HEK293T (cell line): ENCODE data around the gene MAGI2.

Experiments used
- CTCF ChIA-PET: fragments of 350-600 bp; formaldehyde crosslinking; extraction: SDS; loops from one replicate; lab custom pipeline; 2021; ENCODE audit warnings: antibody characterized with exemption, inconsistent platforms; lab: Yijun Ruan, JAX
- POLR2A ChIA-PET: fragments of 350-600 bp; formaldehyde crosslinking; extraction: SDS; loops from one replicate; lab custom pipeline; 2020; ENCODE audit warnings: antibody characterized with exemption, inconsistent platforms; lab: Yijun Ruan, JAX
- DNase-seq: peaks from one replicate; pipeline ENCODE4 v3.0.0; 2012; ENCODE audit warnings: mixed read lengths; ENCODE audit errors: extremely low spot score
- ARNT ChIP-seq: fragments of 450-650 bp; IDR thresholded peaks from 2 replicates; pipeline ENCODE4 v1.6.1; 2017; ENCODE audit warnings: mild to moderate bottlenecking
- BHLHE40 ChIP-seq: fragments of 450-650 bp; IDR thresholded peaks from 2 replicates; pipeline ENCODE4 v1.6.1; 2016; ENCODE audit warnings: mild to moderate bottlenecking, moderate library complexity, borderline replicate concordance
- ELF4 ChIP-seq: fragments of 450-650 bp; IDR thresholded peaks from 2 replicates; pipeline ENCODE4 v1.6.1; 2017; ENCODE audit warnings: antibody characterized with exemption
- FOXA1 ChIP-seq: fragments of 450-650 bp; IDR thresholded peaks from 2 replicates; pipeline ENCODE4 v1.6.1; 2016; ENCODE audit warnings: mild to moderate bottlenecking
- FOXK2 ChIP-seq: fragments of 450-650 bp; IDR thresholded peaks from 2 replicates; pipeline ENCODE4 v1.6.1; 2016; ENCODE audit warnings: mild to moderate bottlenecking
- FOXM1 ChIP-seq: fragments of 450-650 bp; IDR thresholded peaks from 2 replicates; pipeline ENCODE4 v1.6.1; 2017; ENCODE audit warnings: mild to moderate bottlenecking, borderline replicate concordance
- HDGF ChIP-seq: fragments of 450-650 bp; IDR thresholded peaks from 2 replicates; pipeline ENCODE4 v1.6.1; 2017; ENCODE audit warnings: antibody characterized with exemption, borderline replicate concordance
- L3MBTL2 ChIP-seq: fragments of 450-650 bp; conservative IDR thresholded peaks from 2 replicates; pipeline ENCODE4 v1.6.1; 2016; ENCODE audit warnings: mild to moderate bottlenecking
- LEF1 ChIP-seq: fragments of 450-650 bp; IDR thresholded peaks from 2 replicates; pipeline ENCODE4 v1.6.1; 2017; ENCODE audit warnings: mild to moderate bottlenecking, borderline replicate concordance
- NFRKB ChIP-seq: fragments of 450-650 bp; IDR thresholded peaks from 2 replicates; pipeline ENCODE4 v1.6.1; 2016; ENCODE audit warnings: mild to moderate bottlenecking, moderate library complexity
- SP1 ChIP-seq: fragments of 450-650 bp; IDR thresholded peaks from 2 replicates; pipeline ENCODE4 v1.6.1; 2017
- SUZ12 ChIP-seq: fragments of 450-650 bp; IDR thresholded peaks from 2 replicates; pipeline ENCODE4 v1.6.1; 2016; ENCODE audit warnings: mild to moderate bottlenecking
- TARDBP ChIP-seq: fragments of 450-650 bp; IDR thresholded peaks from 2 replicates; pipeline ENCODE4 v1.6.1; 2016
- ZNF384 ChIP-seq: fragments of 450-650 bp; IDR thresholded peaks from 2 replicates; pipeline ENCODE4 v1.6.1; 2016
- TF ChIP-seq, protein P1 (sequence below): fragments of 450-650 bp; IDR thresholded peaks from 2 replicates; pipeline ENCODE4 v1.6.1; 2016

The MAGI2 gene

DNA sequence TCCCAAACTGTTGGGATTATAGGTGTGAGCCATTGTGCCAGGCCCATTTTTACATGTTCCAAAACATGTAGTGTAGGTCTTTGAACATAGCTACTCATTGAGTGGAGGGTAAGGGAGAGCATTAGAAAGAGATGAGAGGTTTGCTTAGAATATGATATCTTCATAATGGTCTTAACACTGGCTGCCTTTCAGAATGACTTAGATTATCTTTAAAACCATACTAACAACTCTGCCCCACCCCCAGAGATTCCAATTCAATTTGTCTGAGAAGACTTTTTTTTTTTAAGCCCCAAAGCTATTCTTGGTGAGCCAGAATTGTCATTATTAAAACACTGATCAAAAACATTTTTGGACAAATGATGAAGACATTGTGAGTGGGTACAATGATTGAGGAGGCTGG, 1486.0 kb downstream of the MAGI2 start:
- ChIA-PET CTCF (interaction anchor here (1.1 kb wide), 1 partner anchor 20 kb away, joined by 3 read pairs; no protein-coding TSS in a partner anchor), POLR2A (no interaction called here)
- TF ChIP-seq SP1, result no peak
- no peak for TF ChIP-seq HDGF
- TF ChIP-seq FOXK2, result no peak
- TF ChIP-seq, protein P1, sequence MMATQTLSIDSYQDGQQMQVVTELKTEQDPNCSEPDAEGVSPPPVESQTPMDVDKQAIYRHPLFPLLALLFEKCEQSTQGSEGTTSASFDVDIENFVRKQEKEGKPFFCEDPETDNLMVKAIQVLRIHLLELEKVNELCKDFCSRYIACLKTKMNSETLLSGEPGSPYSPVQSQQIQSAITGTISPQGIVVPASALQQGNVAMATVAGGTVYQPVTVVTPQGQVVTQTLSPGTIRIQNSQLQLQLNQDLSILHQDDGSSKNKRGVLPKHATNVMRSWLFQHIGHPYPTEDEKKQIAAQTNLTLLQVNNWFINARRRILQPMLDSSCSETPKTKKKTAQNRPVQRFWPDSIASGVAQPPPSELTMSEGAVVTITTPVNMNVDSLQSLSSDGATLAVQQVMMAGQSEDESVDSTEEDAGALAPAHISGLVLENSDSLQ, result no peak
- no peak for TF ChIP-seq ZNF384
- no peak for TF ChIP-seq L3MBTL2
- no peak for TF ChIP-seq BHLHE40
- no peak for TF ChIP-seq FOXA1
- TF ChIP-seq LEF1, result no peak
- no peak for TF ChIP-seq ELF4
- TF ChIP-seq FOXM1, result no peak
- TF ChIP-seq SUZ12, result no peak
- TF ChIP-seq ARNT, result no peak
- no peak for TF ChIP-seq NFRKB
- TF ChIP-seq TARDBP, result no peak
- DNase-seq, result no peak
